Central memory CD8-positive, alpha-beta T cell (primary cell): ENCODE results near the gene HLCS.

Experiments
- ATAC-seq: fragments of 150-1000 bp; cut with Tn5 transposase; replicated peaks from 2 replicates; pipeline ENCODE4 v1.10.0; 2022; ENCODE audit warnings: mild to moderate bottlenecking, moderate FRiP score, moderate number of reproducible peaks; ENCODE audit not compliant: poor library complexity, severe bottlenecking; ENCODE audit errors: extremely low read depth
- DNase-seq, 2 donors: peaks; one replicate each; pipeline ENCODE4 v3.0.0; 2021; ENCODE audit warnings: low spot score in 2 of 2
- H3K27ac Mint-ChIP-seq: one replicate; pipeline ENCODE4 v1.8.0; 2022; ENCODE audit warnings: low read depth, mild to moderate bottlenecking, moderate library complexity, mixed read lengths
- H3K27me3 Mint-ChIP-seq: one replicate; pipeline ENCODE4 v1.8.0; 2022; ENCODE audit warnings: mixed read lengths
- H3K36me3 Mint-ChIP-seq: one replicate; pipeline ENCODE4 v1.8.0; 2022; ENCODE audit warnings: mild to moderate bottlenecking, moderate library complexity, mixed read lengths; ENCODE audit not compliant: insufficient read depth
- H3K4me1 Mint-ChIP-seq: one replicate; pipeline ENCODE4 v1.8.0; 2022; ENCODE audit warnings: mixed read lengths
- H3K4me3 Mint-ChIP-seq: one replicate; pipeline ENCODE4 v1.8.0; 2022; ENCODE audit warnings: mild to moderate bottlenecking, moderate library complexity, mixed read lengths
- H3K9me3 Mint-ChIP-seq: one replicate; pipeline ENCODE4 v1.8.0; 2022; ENCODE audit warnings: mixed read lengths

Gene HLCS

GRCh38 chr21:36891121-36891520, 75.3 kb downstream of the HLCS start:
- no peak overlapping the region for H3K27ac Mint-ChIP-seq
- no peaks in the 10 kb centered on the region for H3K27me3 Mint-ChIP-seq

GRCh38 chr21:36890086-36890485, 76.4 kb downstream of the HLCS start:
- Mint-ChIP-seq H3K9me3 (no peaks in the 10 kb centered on the region), H3K36me3 (peaks cover 2% of the 10 kb centered on the region)

More at GRCh38 chr21:36891121-36891520, 75.3 kb downstream of the HLCS start:
- Mint-ChIP-seq H3K36me3 (peaks cover 5% of the 10 kb centered on the region), H3K4me1 (peaks cover 6% of the 10 kb centered on the region), H3K9me3 (no peaks in the 10 kb centered on the region), H3K4me3 (no peak overlapping the region)
- no peak for ATAC-seq
- no peak for DNase-seq

GRCh38 chr21:36889401-36889800, 77.1 kb downstream of the HLCS start:
- H3K9me3 Mint-ChIP-seq, result no peaks in the 10 kb centered on the region
- ATAC-seq, result no peak
- no peak overlapping the region for H3K27ac Mint-ChIP-seq
- H3K4me1 Mint-ChIP-seq, result peaks cover 6% of the 10 kb centered on the region
- H3K4me3 Mint-ChIP-seq, result no peak overlapping the region
- peaks cover 2% of the 10 kb centered on the region for H3K36me3 Mint-ChIP-seq
- H3K27me3 Mint-ChIP-seq, result no peaks in the 10 kb centered on the region
- DNase-seq, result no peak

More at GRCh38 chr21:36890086-36890485, 76.4 kb downstream of the HLCS start:
- DNase-seq (no peak), ATAC-seq (no peak)
- Mint-ChIP-seq H3K27me3 (no peaks in the 10 kb centered on the region), H3K4me1 (peaks cover 6% of the 10 kb centered on the region), H3K27ac (no peak overlapping the region), H3K4me3 (no peak overlapping the region)

GRCh38 chr21:36888466-36888865, 78.0 kb downstream of the HLCS start:
- Mint-ChIP-seq H3K36me3 (no peaks in the 10 kb centered on the region), H3K27ac (no peak overlapping the region), H3K4me1 (peaks cover 6% of the 10 kb centered on the region), H3K27me3 (no peaks in the 10 kb centered on the region), H3K4me3 (no peak overlapping the region), H3K9me3 (no peaks in the 10 kb centered on the region)
- ATAC-seq, result no peak
- no peak for DNase-seq

- Mint-ChIP-seq H3K4me3 (no peak overlapping the region), H3K9me3 (no peaks in the 10 kb centered on the region), H3K27me3 (no peaks in the 10 kb centered on the region), H3K4me1 (peaks cover 6% of the 10 kb centered on the region), H3K27ac (no peak overlapping the region), H3K36me3 (no peaks in the 10 kb centered on the region)
- DNase-seq, result no peak
- no peak for ATAC-seq
These were observed 78.5 kb downstream of the HLCS start for GRCh38 chr21:36887963-36888362.

GRCh38 chr21:36883532-36884486, 82.7 kb downstream of the HLCS start:
- Mint-ChIP-seq H3K27ac (no peak overlapping the region), H3K4me3 (no peak overlapping the region), H3K4me1 (peaks cover 4% of the 10 kb centered on the region), H3K27me3 (no peaks in the 10 kb centered on the region), H3K9me3 (no peaks in the 10 kb centered on the region), H3K36me3 (no peaks in the 10 kb centered on the region)
- DNase-seq (no peak), ATAC-seq (no peak)

GRCh38 chr21:36882776-36883175, 83.7 kb downstream of the HLCS start:
- Mint-ChIP-seq H3K9me3 (no peaks in the 10 kb centered on the region), H3K27me3 (no peaks in the 10 kb centered on the region), H3K4me3 (no peak overlapping the region), H3K27ac (no peak overlapping the region), H3K36me3 (no peaks in the 10 kb centered on the region), H3K4me1 (no peaks in the 10 kb centered on the region)
- ATAC-seq, result no peak
- no peak for DNase-seq

GRCh38 chr21:36881228-36881627, 85.2 kb downstream of the HLCS start:
- Mint-ChIP-seq H3K27ac (no peak overlapping the region), H3K4me1 (no peaks in the 10 kb centered on the region), H3K9me3 (no peaks in the 10 kb centered on the region), H3K4me3 (no peak overlapping the region), H3K27me3 (no peaks in the 10 kb centered on the region), H3K36me3 (no peaks in the 10 kb centered on the region)
- no peak for DNase-seq
- no peak for ATAC-seq

- DNase-seq, result no peak
- H3K27me3 Mint-ChIP-seq, result no peaks in the 10 kb centered on the region
- no peak overlapping the region for H3K4me3 Mint-ChIP-seq
- no peak for ATAC-seq
- no peaks in the 10 kb centered on the region for H3K9me3 Mint-ChIP-seq
- H3K4me1 Mint-ChIP-seq, result no peaks in the 10 kb centered on the region
- no peaks in the 10 kb centered on the region for H3K36me3 Mint-ChIP-seq
- H3K27ac Mint-ChIP-seq, result no peak overlapping the region
These were observed 86.6 kb downstream of the HLCS start for GRCh38 chr21:36879827-36880226.

- H3K27me3 Mint-ChIP-seq, result no peaks in the 10 kb centered on the region
- H3K36me3 Mint-ChIP-seq, result no peaks in the 10 kb centered on the region
- ATAC-seq (no peak), DNase-seq (no peak)
- no peaks in the 10 kb centered on the region for H3K9me3 Mint-ChIP-seq
- no peak overlapping the region for H3K4me3 Mint-ChIP-seq
- no peak overlapping the region for H3K27ac Mint-ChIP-seq
- no peaks in the 10 kb centered on the region for H3K4me1 Mint-ChIP-seq
These were observed 88.7 kb downstream of the HLCS start for GRCh38 chr21:36877741-36878140.

GRCh38 chr21:36874665-36875064, 91.8 kb downstream of the HLCS start:
- H3K4me1 Mint-ChIP-seq, result no peaks in the 10 kb centered on the region
- H3K4me3 Mint-ChIP-seq, result no peak overlapping the region
- ATAC-seq (no peak), DNase-seq (no peak)
- no peaks in the 10 kb centered on the region for H3K9me3 Mint-ChIP-seq
- no peak overlapping the region for H3K27ac Mint-ChIP-seq
- H3K36me3 Mint-ChIP-seq, result peaks cover 2% of the 10 kb centered on the region
- H3K27me3 Mint-ChIP-seq, result no peaks in the 10 kb centered on the region

GRCh38 chr21:36873513-36873912, 93.0 kb downstream of the HLCS start:
- no peak overlapping the region for H3K4me3 Mint-ChIP-seq
- H3K9me3 Mint-ChIP-seq, result no peaks in the 10 kb centered on the region
- H3K4me1 Mint-ChIP-seq, result no peaks in the 10 kb centered on the region
- ATAC-seq, result no peak
- H3K27ac Mint-ChIP-seq, result no peak overlapping the region
- H3K27me3 Mint-ChIP-seq, result no peaks in the 10 kb centered on the region
- no peak for DNase-seq
- H3K36me3 Mint-ChIP-seq, result peaks cover 2% of the 10 kb centered on the region

- Mint-ChIP-seq H3K4me3 (no peak overlapping the region), H3K9me3 (no peaks in the 10 kb centered on the region), H3K36me3 (peaks cover 2% of the 10 kb centered on the region), H3K27ac (no peak overlapping the region), H3K27me3 (no peaks in the 10 kb centered on the region), H3K4me1 (peaks cover 17% of the 10 kb centered on the region)
- no peak for DNase-seq
- ATAC-seq, result no peak
These were observed 99.1 kb downstream of the HLCS start for GRCh38 chr21:36867291-36867905.
